ENCODE measurements around the gene SLC31A2. TPM values are rescaled to one million over a fixed set of nuclear protein-coding genes. Genes with fewer than 3 reads are reported as not detected.

The SLC31A2 gene
- total and polyA plus RNA-seq, 9 donors: 3.4 to 21.1 (median 6.0) TPM

GRCh38 chr9:113185271-113185670 is 34.5 kb downstream of the SLC31A2 start:
- Histone ChIP-seq H3K4me1 (ENCODE audit: insufficient read depth) (no peaks in the 10 kb centered on the region), H3K36me3 (no peaks in the 10 kb centered on the region), H3K27me3 (no peaks in the 10 kb centered on the region), H3K27ac (no peak overlapping the region), H3K9me3 (no peaks in the 10 kb centered on the region), H3K4me3 (no peak overlapping the region)
- DNase-seq: no peak
- 93 to 96% (median 94%) methylated on average over 4 of the region's 4 CpGs for WGBS, 3 donors
- intact Hi-C loops (cut with DNase I): no loop called here
- TF ChIP-seq POLR2A (IDR thresholded peaks at IDR 0.05): no peak
- TF ChIP-seq CTCF (IDR thresholded peaks at IDR 0.05): no peak
- TF ChIP-seq EP300 (IDR thresholded peaks at IDR 0.05): no peak

GRCh38 chr9:113186137-113186755 is 35.4 kb downstream of the SLC31A2 start:
- no peak overlapping the region for H3K4me3 ChIP-seq
- H3K27me3 ChIP-seq: no peaks in the 10 kb centered on the region
- DNase-seq: no peak
- intact Hi-C loops (cut with DNase I): no loop called here
- H3K4me1 ChIP-seq (ENCODE audit: insufficient read depth): no peaks in the 10 kb centered on the region
- TF ChIP-seq POLR2A (IDR thresholded peaks at IDR 0.05): no peak
- no peak for TF ChIP-seq CTCF (IDR thresholded peaks at IDR 0.05)
- no peak for TF ChIP-seq EP300 (IDR thresholded peaks at IDR 0.05)
- H3K36me3 ChIP-seq: no peaks in the 10 kb centered on the region
- 94 to 97% (median 96%) methylated on average over 7 of the region's 7 CpGs for WGBS, 3 donors
- H3K27ac ChIP-seq: no peak overlapping the region
- no peaks in the 10 kb centered on the region for H3K9me3 ChIP-seq

GRCh38 chr9:113187929-113188595 is 37.3 kb downstream of the SLC31A2 start:
- Histone ChIP-seq H3K27ac (no peak overlapping the region), H3K4me3 (no peak overlapping the region), H3K4me1 (ENCODE audit: insufficient read depth) (no peaks in the 10 kb centered on the region), H3K9me3 (no peaks in the 10 kb centered on the region), H3K27me3 (no peaks in the 10 kb centered on the region), H3K36me3 (no peaks in the 10 kb centered on the region)
- DNase-seq: no peak
- intact Hi-C loops (cut with DNase I): no loop called here
- TF ChIP-seq EP300 (IDR thresholded peaks at IDR 0.05): no peak
- no peak for TF ChIP-seq POLR2A (IDR thresholded peaks at IDR 0.05)
- no peak for TF ChIP-seq CTCF (IDR thresholded peaks at IDR 0.05)
- WGBS, 3 donors: 73 to 82% (median 74%) methylated on average over 9 of the region's 9 CpGs

GRCh38 chr9:113192455-113192854 is 41.6 kb downstream of the SLC31A2 start:
- Histone ChIP-seq H3K4me3 (no peak overlapping the region), H3K27me3 (no peaks in the 10 kb centered on the region), H3K36me3 (no peaks in the 10 kb centered on the region), H3K9me3 (no peaks in the 10 kb centered on the region), H3K27ac (no peak overlapping the region), H3K4me1 (ENCODE audit: insufficient read depth) (no peaks in the 10 kb centered on the region)
- 60 to 95% (median 84%) methylated on average over 2 of the region's 2 CpGs for WGBS, 3 donors
- TF ChIP-seq EP300 (IDR thresholded peaks at IDR 0.05): no peak
- TF ChIP-seq CTCF (IDR thresholded peaks at IDR 0.05): no peak
- no peak for TF ChIP-seq POLR2A (IDR thresholded peaks at IDR 0.05)
- intact Hi-C loops (cut with DNase I): no loop called here
- DNase-seq: no peak

Measured in ovary (tissue), 9 donors.